H4 (cell line): Measurements from ENCODE around the gene DCLK1. TPM values are rescaled to one million over a fixed set of nuclear protein-coding genes. Genes with fewer than 3 reads are reported as not detected.

ENCODE experiments used
- DNase-seq: peaks from one replicate; pipeline ENCODE4 v3.0.0-alpha.2; 2015; ENCODE audit warnings: low spot score
- total RNA-seq: library from RNA; depleted of rRNA; stranded (reverse); fragments of >200 nt; shearing (Covaris generic); gene quantifications from 2 replicates; pipeline ENCODE4 v1.2.3, GENCODE V29; 2014

The DCLK1 gene
- total RNA-seq, 1 experiment from 2014 or later: 2.9 TPM

GRCh38 chr13:35789335-35790165 is 341.6 kb downstream of the DCLK1 start:
- DNase-seq: peak; percentile 11

GRCh38 chr13:35787937-35788336 is 343.2 kb downstream of the DCLK1 start:
- DNase-seq: no peak

GRCh38 chr13:35785576-35786303 is 345.4 kb downstream of the DCLK1 start:
- DNase-seq: no peak

GRCh38 chr13:35784286-35784951 is 346.8 kb downstream of the DCLK1 start:
- no peak for DNase-seq

GRCh38 chr13:35782793-35783192 is 348.4 kb downstream of the DCLK1 start:
- no peak for DNase-seq

GRCh38 chr13:35781036-35782000 is 349.9 kb downstream of the DCLK1 start:
- no peak for DNase-seq

GRCh38 chr13:35780613-35781012 is 350.6 kb downstream of the DCLK1 start:
- DNase-seq: no peak

- DNase-seq: no peak
Observed at GRCh38 chr13:35771898-35772297, 359.3 kb downstream of the DCLK1 start.

- DNase-seq: no peak
Observed at GRCh38 chr13:35770756-35771297, 360.4 kb downstream of the DCLK1 start.

GRCh38 chr13:35769812-35770211 is 361.4 kb downstream of the DCLK1 start:
- no peak for DNase-seq

- DNase-seq: no peak
Observed at GRCh38 chr13:35768551-35768950, 362.6 kb downstream of the DCLK1 start.

GRCh38 chr13:35768073-35768472 is 363.1 kb downstream of the DCLK1 start:
- DNase-seq: no peak

GRCh38 chr13:35767256-35767976 is 363.8 kb downstream of the DCLK1 start:
- DNase-seq: no peak

GRCh38 chr13:35766663-35767062 is 364.5 kb downstream of the DCLK1 start:
- DNase-seq: no peak

GRCh38 chr13:35765941-35766340 is 365.2 kb downstream of the DCLK1 start:
- no peak for DNase-seq

- DNase-seq: no peak
Observed at GRCh38 chr13:35765366-35765765, 365.8 kb downstream of the DCLK1 start.

GRCh38 chr13:35764326-35765015 is 366.7 kb downstream of the DCLK1 start:
- DNase-seq: no peak

- no peak for DNase-seq
Observed at GRCh38 chr13:35763782-35764123, 367.4 kb downstream of the DCLK1 start.

- DNase-seq: no peak
Observed at GRCh38 chr13:35763060-35763781, 368.0 kb downstream of the DCLK1 start.
